ENCODE measurements around the gene PPP1R14B.
"Not testable (repeated sequence)": the region's sequence is repeated elsewhere in the genome, so short reads cannot be mapped to it uniquely, and the experiment has no call there.

Gene PPP1R14B

GRCh38 chr11:64260147-64260708 lies 13.5 kb upstream of the PPP1R14B start:
- no peak for DNase-seq (ENCODE audit: low spot score)

- DNase-seq (ENCODE audit: low spot score) = no peak
These were observed 12.9 kb upstream of the PPP1R14B start for GRCh38 chr11:64259533-64260067.

GRCh38 chr11:64258946-64259532 lies 12.3 kb upstream of the PPP1R14B start:
- DNase-seq (ENCODE audit: low spot score) = no peak

GRCh38 chr11:64258356-64258755 lies 11.6 kb upstream of the PPP1R14B start:
- no peak for DNase-seq (ENCODE audit: low spot score)

GRCh38 chr11:64256300-64256699 lies 9.6 kb upstream of the PPP1R14B start:
- DNase-seq (ENCODE audit: low spot score) = no peak

GRCh38 chr11:64255135-64256128 lies 8.7 kb upstream of the PPP1R14B start:
- no peak for DNase-seq (ENCODE audit: low spot score)

GRCh38 chr11:64254326-64254725 lies 7.6 kb upstream of the PPP1R14B start:
- DNase-seq (ENCODE audit: low spot score) = no peak

GRCh38 chr11:64253481-64253880 lies 6.7 kb upstream of the PPP1R14B start:
- peak; percentile 64 for DNase-seq (ENCODE audit: low spot score)

- no peak for DNase-seq (ENCODE audit: low spot score)
These were observed 6.3 kb upstream of the PPP1R14B start for GRCh38 chr11:64253043-64253442.

GRCh38 chr11:64252003-64252872 lies 5.5 kb upstream of the PPP1R14B start:
- peak; percentile 34 for DNase-seq (ENCODE audit: low spot score)

GRCh38 chr11:64251753-64252002 lies 4.9 kb upstream of the PPP1R14B start:
- no peak for DNase-seq (ENCODE audit: low spot score)

- peak; percentile 38 for DNase-seq (ENCODE audit: low spot score)
These were observed 4.4 kb upstream of the PPP1R14B start, which contains the start of gene PLCB3 for GRCh38 chr11:64251016-64251752. PLCB3 (plus strand) TSS chr11:64251530; CDS start chr11:64251650, 120 bp downstream.

GRCh38 chr11:64250415-64251015 lies 3.8 kb upstream of the PPP1R14B start:
- DNase-seq (ENCODE audit: low spot score) = no peak

- no peak for DNase-seq (ENCODE audit: low spot score)
These were observed 3.0 kb upstream of the PPP1R14B start for GRCh38 chr11:64249563-64250414.

GRCh38 chr11:64249038-64249437 lies 2.3 kb upstream of the PPP1R14B start:
- DNase-seq (ENCODE audit: low spot score) = no peak

GRCh38 chr11:64248578-64248977 lies 1.8 kb upstream of the PPP1R14B start:
- no peak for DNase-seq (ENCODE audit: low spot score)

GRCh38 chr11:64247729-64248531 lies 1.2 kb upstream of the PPP1R14B start:
- no peak for DNase-seq (ENCODE audit: low spot score)

GRCh38 chr11:64246621-64246870 lies 197 bp downstream of the PPP1R14B start:
- DNase-seq (ENCODE audit: low spot score) = not testable (repeated sequence)
